ENCODE measurements around the gene LMX1B.

LMX1B gene

DNA sequence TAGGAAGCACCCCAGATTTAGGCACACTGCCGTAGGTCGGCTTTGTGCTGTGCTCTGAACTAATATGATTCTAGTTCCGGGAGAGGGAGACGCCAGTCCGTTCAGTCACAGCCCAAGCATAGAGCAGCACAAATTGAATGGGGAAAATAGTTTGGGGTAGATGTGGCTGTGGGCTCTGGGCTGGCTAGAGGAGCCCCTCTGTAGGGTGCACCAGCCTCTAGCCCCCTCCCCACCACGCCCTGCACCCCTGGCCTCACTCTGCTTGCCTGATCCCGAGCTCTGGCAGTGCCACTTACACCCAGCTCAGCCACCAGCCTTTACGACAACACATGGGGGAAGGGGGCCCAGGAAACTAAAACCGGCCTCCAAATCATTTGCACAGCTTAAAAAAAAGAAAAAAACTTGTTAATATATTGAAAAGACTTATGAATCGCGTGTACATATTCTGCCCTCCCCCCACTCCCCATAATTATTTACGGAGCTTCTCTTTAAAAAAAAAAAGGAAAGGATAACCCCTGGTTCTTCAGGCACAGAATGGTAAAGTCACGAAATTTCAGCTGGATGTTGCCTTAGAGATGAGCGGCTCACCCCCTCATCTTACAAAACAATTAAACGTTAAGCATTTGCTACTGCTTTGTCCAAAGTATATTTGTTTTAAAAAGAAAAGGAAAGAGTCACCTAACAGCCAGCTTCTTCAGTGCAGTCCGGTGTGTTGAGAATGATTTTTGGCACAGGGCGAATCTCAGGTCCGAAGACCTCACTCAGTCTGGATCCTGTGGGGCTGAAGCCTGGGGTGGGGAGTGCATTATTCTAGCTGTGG lies 3.5 kb downstream of the LMX1B start:
- Histone ChIP-seq H3K9me3 (no peaks in the 10 kb centered on the region), H3K4me1 (peaks cover under 1% of the 10 kb centered on the region), H3K36me3 (replicated peaks) (no peaks in the 10 kb centered on the region), H3K27me3 (ENCODE audit: low read depth) (no peaks in the 10 kb centered on the region), H3K4me3 (no peak overlapping the region)
- in situ Hi-C loops (cut with MboI; ENCODE audit: low sequenced_read_pairs), result loop anchor here (10.0 kb wide), 1 partner anchor 168 kb away; no protein-coding TSS in a partner anchor
- no peak for DNase-seq (ENCODE audit: low spot score in 2 of 2)

DNA sequence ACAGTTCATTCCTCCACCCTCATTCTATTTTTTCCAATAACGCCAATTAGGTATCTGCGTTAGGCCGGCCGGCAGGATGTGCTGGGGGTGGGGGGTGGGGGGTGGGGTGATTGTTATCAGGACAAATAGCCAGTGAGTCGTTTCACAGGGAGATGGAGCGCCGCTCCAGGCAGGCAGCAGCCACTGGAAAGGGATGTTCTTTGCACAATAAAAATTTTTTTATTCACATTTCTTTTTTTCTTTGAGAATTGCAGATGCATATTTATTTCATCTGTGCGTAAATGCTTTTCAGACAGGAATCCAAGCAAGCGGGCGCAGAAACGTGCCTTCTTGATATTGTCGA lies 4.1 kb downstream of the LMX1B start:
- no peaks in the 10 kb centered on the region for H3K36me3 ChIP-seq (replicated peaks)
- H3K4me3 ChIP-seq, result no peak overlapping the region
- in situ Hi-C loops (cut with MboI; ENCODE audit: low sequenced_read_pairs), result loop anchor here (10.0 kb wide), 1 partner anchor 167 kb away; no protein-coding TSS in a partner anchor
- H3K27me3 ChIP-seq (ENCODE audit: low read depth), result no peaks in the 10 kb centered on the region
- no peaks in the 10 kb centered on the region for H3K9me3 ChIP-seq
- DNase-seq (ENCODE audit: low spot score in 2 of 2), result no peak
- no peaks in the 10 kb centered on the region for H3K4me1 ChIP-seq

DNA sequence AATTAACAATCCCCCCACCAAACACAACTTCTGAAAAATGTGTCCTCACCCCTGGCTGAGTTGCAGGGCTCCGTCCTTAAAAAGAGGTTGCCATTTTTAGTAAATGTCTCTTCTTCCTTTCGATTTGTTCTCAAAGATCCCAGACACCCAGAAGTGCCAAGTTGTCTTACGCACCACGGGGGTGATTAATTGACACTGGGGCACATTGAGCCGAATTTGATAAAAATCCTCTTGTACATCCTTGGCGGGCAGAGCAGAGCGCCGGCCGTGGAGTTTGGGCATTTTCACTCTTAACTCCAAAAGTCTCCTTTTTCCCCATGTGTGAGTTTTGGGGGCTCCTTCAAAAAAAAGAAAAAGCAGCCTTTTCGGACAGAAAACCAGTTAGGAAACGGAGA lies 4.5 kb downstream of the LMX1B start:
- H3K4me3 ChIP-seq, result no peak overlapping the region

DNA sequence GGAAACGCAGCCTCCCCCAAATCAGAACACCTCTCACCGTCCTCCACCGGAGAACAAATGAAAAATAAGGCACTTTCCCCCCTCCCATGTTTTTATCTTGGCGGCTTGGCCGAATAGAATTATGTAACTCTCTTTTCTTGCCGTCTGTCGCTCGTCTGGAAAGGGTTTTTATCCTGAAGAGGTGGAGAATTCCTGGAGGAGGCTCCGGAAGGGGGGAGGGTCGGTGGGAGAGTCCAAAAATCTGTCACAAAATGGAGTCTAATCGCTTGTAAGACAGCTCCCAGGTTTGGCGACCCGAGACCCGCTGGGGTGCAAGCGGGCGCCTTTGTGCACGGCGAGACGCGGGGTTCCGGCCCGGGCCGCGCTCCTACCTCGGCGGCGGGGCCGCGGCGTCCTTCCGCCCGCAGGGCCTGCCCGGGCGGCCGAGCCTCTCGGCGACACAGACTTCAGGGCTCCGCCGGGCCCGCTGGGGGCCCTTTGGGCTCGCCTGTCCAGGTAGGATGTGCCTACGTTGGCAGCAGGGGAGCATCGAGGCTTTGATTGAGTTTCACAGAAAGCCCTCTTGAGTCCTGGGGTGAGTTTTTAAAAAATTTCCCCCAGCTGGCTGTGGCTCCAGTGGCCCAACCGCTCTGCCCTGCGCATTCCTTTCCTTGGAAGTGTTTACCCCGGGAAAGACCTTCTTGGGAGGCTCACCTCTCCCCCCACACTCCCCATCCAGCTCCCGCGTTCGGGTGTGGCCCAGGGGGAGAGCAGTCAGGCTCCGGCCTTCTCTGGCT lies 5.0 kb downstream of the LMX1B start:
- no peaks in the 10 kb centered on the region for H3K4me1 ChIP-seq
- no peak overlapping the region for H3K4me3 ChIP-seq
- H3K27me3 ChIP-seq (ENCODE audit: low read depth), result no peaks in the 10 kb centered on the region
- no peak for DNase-seq (ENCODE audit: low spot score in 2 of 2)
- no peaks in the 10 kb centered on the region for H3K9me3 ChIP-seq
- no peaks in the 10 kb centered on the region for H3K36me3 ChIP-seq (replicated peaks)
- in situ Hi-C loops (cut with MboI; ENCODE audit: low sequenced_read_pairs), result loop anchor here (10.0 kb wide), 1 partner anchor 166 kb away; no protein-coding TSS in a partner anchor

More for the DNA sequence above, 4.5 kb downstream of the LMX1B start:
- DNase-seq (ENCODE audit: low spot score in 2 of 2), result no peak
- H3K9me3 ChIP-seq, result no peaks in the 10 kb centered on the region
- no peaks in the 10 kb centered on the region for H3K27me3 ChIP-seq (ENCODE audit: low read depth)
- H3K4me1 ChIP-seq, result no peaks in the 10 kb centered on the region
- in situ Hi-C loops (cut with MboI; ENCODE audit: low sequenced_read_pairs), result loop anchor here (10.0 kb wide), 1 partner anchor 167 kb away; no protein-coding TSS in a partner anchor
- no peaks in the 10 kb centered on the region for H3K36me3 ChIP-seq (replicated peaks)

DNA sequence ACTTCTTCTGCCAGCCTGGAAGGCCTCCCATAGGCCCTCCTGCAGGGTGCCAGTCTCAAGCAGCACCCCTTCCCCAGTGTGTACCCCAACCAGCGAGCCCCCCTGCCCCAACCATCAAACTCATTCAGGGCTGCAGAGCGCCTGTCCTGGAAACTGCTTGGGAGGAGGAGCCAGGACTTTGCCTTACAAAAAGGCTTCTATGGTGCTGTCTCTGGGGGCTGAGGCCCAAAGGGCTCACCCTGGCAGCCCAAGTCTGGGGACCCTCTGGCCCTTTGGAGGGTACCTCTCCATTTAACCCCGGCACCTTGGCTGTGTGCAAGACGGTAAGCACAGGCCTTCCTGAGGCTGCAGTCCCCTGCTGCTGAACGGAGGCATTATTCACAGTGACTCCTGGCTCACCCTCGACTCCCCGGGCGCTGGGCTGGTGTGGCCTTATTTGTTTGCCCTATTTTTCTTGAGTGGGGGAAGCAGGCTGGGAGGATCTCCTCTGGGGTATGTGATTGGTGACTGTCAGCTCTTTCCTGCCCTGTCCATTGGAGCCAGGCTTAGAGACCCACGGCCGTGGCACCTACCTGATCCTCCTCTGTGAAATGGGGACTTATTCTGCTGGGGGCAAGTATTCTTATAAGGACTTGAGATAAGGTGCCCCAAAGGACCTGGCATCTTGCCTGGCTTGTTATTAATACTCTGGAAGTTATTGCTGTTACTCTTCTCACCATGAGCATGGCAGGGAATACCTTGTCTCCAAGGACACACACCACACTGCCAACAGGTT lies 5.8 kb downstream of the LMX1B start:
- H3K27me3 ChIP-seq (ENCODE audit: low read depth), result no peaks in the 10 kb centered on the region
- no peak for DNase-seq (ENCODE audit: low spot score in 2 of 2)
- H3K9me3 ChIP-seq, result no peaks in the 10 kb centered on the region
- in situ Hi-C loops (cut with MboI; ENCODE audit: low sequenced_read_pairs), result loop anchor here (10.0 kb wide), 1 partner anchor 165 kb away; no protein-coding TSS in a partner anchor
- no peaks in the 10 kb centered on the region for H3K36me3 ChIP-seq (replicated peaks)
- H3K4me1 ChIP-seq, result no peaks in the 10 kb centered on the region; the same call in 1 of the 2 replicates
- H3K4me3 ChIP-seq, result no peak overlapping the region

DNA sequence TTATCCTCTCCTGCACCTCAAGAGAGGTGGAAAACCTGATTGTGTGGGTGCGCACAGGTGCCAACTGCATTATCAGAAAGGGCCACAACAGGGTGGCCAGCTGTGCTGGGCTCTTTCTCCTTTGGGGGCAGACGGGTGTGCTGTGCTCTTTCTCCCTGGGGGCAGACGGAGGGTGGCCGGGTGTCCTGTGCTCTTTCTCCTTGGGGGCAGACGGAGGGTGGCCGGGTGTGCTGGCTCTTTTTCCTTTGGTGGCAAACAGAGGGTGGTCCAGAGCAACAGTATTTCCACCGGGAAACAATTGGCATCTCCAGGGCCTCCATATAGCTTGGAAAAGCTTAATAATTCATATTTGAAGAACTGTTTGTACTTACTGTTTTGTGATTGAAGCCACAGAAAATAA lies 6.8 kb downstream of the LMX1B start:
- Histone ChIP-seq H3K4me3 (no peak overlapping the region), H3K4me1 (peaks cover 5% of the 10 kb centered on the region), H3K9me3 (no peaks in the 10 kb centered on the region), H3K27me3 (ENCODE audit: low read depth) (no peaks in the 10 kb centered on the region), H3K36me3 (replicated peaks) (no peaks in the 10 kb centered on the region)
- DNase-seq (ENCODE audit: low spot score in 2 of 2), result no peak
- in situ Hi-C loops (cut with MboI; ENCODE audit: low sequenced_read_pairs), result no loop called here

DNA sequence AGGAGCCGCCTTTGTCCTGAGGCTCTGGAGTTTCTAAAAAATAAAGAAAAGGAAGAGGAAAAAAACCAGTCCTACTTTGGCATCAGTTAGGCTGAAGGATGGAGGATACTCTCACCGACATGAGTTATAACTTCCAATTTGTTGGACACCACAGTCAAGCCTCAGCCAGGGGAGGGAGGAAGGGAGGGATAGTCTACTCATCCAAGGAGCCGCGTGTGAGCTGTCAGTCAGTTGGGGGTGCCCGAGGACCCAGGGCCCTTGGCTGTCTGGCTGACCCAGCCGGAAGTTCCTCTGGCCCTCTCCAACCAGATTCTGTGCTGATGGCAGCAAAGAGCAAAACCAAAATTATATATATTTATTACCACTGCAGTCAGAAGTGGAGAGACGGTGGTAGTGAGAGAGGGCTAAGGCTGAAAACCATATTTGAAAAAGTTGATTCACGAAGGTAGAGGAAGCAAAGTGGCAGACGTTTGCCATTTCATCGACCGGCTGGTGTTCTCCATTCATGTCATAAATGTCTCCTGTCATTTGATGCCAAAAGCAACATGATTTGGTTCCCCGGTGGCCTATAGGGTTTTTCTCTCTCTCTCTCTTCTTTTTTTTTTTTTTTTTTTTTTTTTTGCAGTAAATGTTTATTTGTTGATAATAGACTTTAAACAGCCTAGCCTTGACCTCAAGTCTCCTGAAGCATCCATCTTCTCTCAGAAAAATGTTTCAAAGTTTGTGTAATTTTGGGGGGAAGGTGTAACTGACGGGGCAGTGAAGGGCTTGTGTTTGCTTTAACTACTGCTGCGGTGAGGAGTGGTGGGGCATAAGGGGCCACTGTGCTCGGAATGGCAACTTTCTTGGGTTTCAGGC lies 7.6 kb downstream of the LMX1B start:
- in situ Hi-C loops (cut with MboI; ENCODE audit: low sequenced_read_pairs), result no loop called here
- no peak for DNase-seq (ENCODE audit: low spot score in 2 of 2)
- Histone ChIP-seq H3K27me3 (ENCODE audit: low read depth) (no peaks in the 10 kb centered on the region), H3K9me3 (no peaks in the 10 kb centered on the region), H3K4me1 (peaks cover 5% of the 10 kb centered on the region), H3K4me3 (no peak overlapping the region), H3K36me3 (replicated peaks) (no peaks in the 10 kb centered on the region)

DNA sequence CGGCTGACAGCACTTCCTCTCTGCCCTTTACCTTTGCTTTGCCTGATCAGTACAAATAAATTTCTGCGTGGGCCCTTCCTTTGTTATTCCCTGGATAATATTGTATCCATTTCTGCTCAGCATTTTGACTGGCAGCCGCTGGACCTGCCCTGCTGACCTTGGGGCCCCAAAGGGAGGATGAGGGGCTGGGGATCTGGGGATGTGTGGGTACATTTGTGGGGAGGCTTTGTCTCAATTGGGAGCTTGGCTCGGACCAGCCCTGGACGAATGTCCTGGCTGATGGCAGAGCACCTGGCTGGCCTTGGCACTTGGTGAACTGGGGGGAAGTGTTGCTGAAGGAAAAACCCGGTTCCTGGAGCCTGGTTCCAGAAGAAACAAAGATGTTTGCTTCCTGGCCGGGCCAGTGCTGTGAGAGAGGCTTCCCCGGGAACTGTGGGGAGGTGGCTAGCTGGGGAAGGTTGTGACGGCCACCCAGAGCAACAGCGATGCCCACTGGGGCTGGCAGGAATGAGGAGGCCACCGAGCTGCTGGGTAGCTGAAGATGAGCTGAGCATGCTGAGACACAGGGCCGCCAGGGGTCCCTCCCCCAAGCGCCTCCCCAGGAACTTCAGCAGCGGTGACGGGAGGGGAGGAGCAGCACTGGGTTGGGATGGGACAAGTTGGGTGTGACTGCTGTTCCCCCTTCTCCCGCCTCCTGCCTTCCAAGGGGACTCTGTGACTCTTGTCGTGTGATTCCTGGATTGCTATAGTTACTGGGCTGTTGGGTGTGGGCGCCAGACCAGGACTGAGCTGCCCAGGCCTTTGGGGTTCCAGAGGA lies 8.4 kb downstream of the LMX1B start:
- Histone ChIP-seq H3K9me3 (no peaks in the 10 kb centered on the region), H3K36me3 (replicated peaks) (no peaks in the 10 kb centered on the region), H3K4me1 (peaks cover 5% of the 10 kb centered on the region), H3K4me3 (no peak overlapping the region), H3K27me3 (ENCODE audit: low read depth) (no peaks in the 10 kb centered on the region)
- DNase-seq (ENCODE audit: low spot score in 2 of 2), result no peak
- in situ Hi-C loops (cut with MboI; ENCODE audit: low sequenced_read_pairs), result no loop called here

DNA sequence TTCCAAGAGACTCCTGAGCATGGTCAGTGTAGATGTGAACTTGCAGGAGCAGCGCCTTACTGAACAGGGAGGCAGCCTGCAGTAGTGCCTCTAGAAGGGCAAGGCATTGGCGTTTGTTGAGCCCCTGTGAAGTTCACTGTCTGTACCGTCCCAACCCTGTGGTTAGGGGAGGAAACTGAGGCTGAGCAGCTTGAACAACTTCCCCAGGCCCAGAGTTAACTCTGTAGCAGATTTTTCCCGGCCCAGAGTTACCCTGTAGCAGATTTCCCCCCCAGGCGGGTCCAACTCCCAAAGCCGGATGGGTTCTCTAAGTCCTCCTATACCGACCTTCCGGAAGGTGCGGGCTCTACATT lies 9.6 kb downstream of the LMX1B start:
- in situ Hi-C loops (cut with MboI; ENCODE audit: low sequenced_read_pairs), result no loop called here
- Histone ChIP-seq H3K9me3 (no peaks in the 10 kb centered on the region), H3K4me3 (no peak overlapping the region), H3K4me1 (peaks cover 5% of the 10 kb centered on the region), H3K36me3 (replicated peaks) (no peaks in the 10 kb centered on the region), H3K27me3 (ENCODE audit: low read depth) (no peaks in the 10 kb centered on the region)
- DNase-seq (ENCODE audit: low spot score in 2 of 2), result no peak

DNA sequence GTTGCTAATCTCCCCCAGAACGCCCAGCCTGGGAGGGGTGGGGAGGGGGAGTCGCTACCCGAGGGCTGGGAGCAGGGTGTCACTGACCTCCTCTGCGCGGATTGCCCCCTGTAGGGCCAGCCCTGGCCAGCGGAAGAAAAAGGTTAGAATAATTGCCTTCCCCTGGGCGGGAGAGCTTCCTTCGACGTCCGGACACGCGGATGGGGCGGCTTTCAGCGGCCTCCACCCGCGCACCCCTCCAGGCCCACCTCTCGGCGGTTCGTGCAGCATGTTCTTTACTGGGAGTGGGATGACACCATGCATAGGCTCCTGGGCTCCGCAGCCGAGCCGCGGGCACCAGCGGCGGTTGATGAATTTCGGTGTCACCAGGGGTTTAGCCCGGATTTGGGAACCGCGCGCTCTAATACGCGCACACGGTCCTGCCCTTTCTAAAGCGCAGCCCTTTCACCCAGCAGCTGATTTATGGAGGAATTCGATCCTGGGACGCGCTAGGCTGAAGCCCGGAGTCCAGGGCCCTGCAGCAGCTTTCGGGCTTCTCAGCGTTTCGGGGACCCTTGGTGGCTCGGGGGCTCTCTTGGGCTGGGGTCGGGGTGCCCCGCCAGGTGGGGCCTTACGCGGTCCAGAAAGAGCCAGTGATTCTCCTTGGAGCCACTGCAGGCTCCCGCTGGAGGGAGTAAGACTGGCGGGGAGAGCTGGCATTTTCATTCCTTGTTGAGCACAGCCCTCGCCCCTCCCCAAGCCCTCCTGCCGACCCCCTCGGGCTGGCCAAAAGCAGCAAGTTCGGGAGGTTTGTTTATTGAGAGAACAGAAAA lies 10.1 kb downstream of the LMX1B start:
- H3K4me3 ChIP-seq, result no peak overlapping the region
- peaks cover 5% of the 10 kb centered on the region for H3K4me1 ChIP-seq
- no peak for DNase-seq (ENCODE audit: low spot score in 2 of 2)
- no peaks in the 10 kb centered on the region for H3K27me3 ChIP-seq (ENCODE audit: low read depth)
- no peaks in the 10 kb centered on the region for H3K36me3 ChIP-seq (replicated peaks)
- no peaks in the 10 kb centered on the region for H3K9me3 ChIP-seq
- in situ Hi-C loops (cut with MboI; ENCODE audit: low sequenced_read_pairs), result no loop called here

DNA sequence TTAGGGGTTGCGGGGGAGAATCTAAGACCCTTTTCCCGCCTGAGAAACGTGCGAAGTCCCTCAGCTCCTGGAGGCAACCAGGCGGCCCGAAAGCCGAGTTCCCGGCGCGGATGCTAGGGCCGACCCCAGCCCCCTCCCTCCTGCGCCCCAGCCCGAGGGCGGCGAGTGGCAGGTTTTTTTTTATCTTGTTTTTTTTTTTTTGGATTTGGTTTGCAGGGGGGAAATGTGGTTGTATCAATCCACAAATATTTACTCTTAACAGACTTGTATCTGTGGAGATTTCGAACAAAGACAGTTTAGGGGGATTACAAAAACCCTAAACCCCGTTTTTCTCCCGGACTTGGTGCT lies 10.7 kb downstream of the LMX1B start:
- in situ Hi-C loops (cut with MboI; ENCODE audit: low sequenced_read_pairs), result no loop called here
- Histone ChIP-seq H3K4me1 (peaks cover 5% of the 10 kb centered on the region), H3K9me3 (no peaks in the 10 kb centered on the region), H3K4me3 (no peak overlapping the region), H3K36me3 (replicated peaks) (no peaks in the 10 kb centered on the region), H3K27me3 (ENCODE audit: low read depth) (no peaks in the 10 kb centered on the region)
- no peak for DNase-seq (ENCODE audit: low spot score in 2 of 2)

DNA sequence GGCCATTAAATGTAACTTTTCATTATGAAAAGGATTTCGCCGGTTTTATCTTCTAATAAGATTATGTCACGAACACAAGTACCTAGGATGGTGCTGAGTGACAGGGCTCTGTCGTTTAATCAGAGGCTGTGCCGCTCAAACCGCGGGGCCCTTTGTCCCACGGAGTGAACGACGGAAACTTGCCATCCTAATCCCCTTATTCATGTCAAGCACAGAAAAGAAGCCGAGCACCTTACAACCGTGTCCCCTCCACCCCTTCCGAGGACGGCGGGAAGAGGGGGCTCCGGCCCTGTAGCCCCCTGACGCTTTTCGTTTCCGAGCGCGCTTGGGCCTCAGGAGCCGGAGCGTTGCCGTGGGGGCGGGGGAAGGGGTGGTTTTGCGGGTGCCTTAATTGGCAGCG lies 11.2 kb downstream of the LMX1B start:
- in situ Hi-C loops (cut with MboI; ENCODE audit: low sequenced_read_pairs), result no loop called here
- H3K36me3 ChIP-seq (replicated peaks), result no peaks in the 10 kb centered on the region

More for the DNA sequence above, 11.2 kb downstream of the LMX1B start:
- DNase-seq (ENCODE audit: low spot score in 2 of 2), result peak; percentile 26 to 56
- Histone ChIP-seq H3K4me1 (peaks cover 5% of the 10 kb centered on the region), H3K27me3 (ENCODE audit: low read depth) (no peaks in the 10 kb centered on the region), H3K4me3 (no peak overlapping the region), H3K9me3 (no peaks in the 10 kb centered on the region)

All from HAP-1 (cell line).